Activated CD8-positive, alpha-beta memory T cell treated with anti-CD3 and anti-CD28 coated beads, Interleukin-2, amount 50 U/mL, for 1 hour (primary cell): Measurements from ENCODE around the gene RFT1.

ENCODE experiments used
- DNase-seq: peaks from one replicate; pipeline ENCODE4 v3.0.0-alpha.2; 2020; ENCODE audit errors: extremely low read depth

Gene RFT1

DNA sequence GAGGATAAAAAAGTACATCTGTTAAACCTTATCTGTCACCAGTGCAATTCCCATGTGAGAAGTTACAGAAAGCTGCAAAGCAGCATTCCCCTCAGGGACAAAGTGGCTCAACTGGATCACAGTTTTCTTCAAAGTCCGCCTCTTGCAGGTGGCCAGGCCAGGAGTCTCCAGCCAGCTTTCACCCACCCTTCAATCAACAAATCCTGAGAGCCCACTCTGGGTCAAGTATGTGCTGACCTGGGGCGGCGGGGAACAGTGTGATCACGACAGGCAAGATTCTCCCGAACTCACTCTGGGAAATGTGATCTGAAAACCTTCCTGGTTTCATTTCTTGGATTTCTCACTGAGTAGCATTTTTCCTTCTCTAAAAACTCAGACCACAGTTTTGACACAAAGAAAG lies 39.2 kb downstream of the RFT1 start:
- no peak for DNase-seq

GRCh38 chr3:53089511-53089910 lies 40.7 kb downstream of the RFT1 start:
- no peak for DNase-seq

DNA sequence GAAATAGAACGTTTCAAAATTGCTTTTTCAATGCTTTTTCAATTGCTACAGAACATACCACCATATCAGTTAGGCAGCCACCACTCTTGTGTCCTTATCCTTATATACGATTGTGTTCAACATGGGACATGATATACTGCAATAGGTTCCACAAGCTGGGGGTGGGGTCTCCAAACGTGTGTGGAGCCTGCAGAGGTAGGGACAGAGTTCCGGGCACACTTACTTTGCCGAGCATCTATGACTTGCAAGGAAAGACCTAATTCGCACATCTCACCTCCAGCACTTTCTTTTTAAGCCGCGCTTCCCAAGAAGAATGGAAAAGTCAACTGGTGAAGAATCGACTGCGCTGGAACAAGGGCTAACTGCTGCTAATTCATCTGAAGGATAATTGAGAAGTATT lies 44.8 kb downstream of the RFT1 start:
- DNase-seq = no peak

DNA sequence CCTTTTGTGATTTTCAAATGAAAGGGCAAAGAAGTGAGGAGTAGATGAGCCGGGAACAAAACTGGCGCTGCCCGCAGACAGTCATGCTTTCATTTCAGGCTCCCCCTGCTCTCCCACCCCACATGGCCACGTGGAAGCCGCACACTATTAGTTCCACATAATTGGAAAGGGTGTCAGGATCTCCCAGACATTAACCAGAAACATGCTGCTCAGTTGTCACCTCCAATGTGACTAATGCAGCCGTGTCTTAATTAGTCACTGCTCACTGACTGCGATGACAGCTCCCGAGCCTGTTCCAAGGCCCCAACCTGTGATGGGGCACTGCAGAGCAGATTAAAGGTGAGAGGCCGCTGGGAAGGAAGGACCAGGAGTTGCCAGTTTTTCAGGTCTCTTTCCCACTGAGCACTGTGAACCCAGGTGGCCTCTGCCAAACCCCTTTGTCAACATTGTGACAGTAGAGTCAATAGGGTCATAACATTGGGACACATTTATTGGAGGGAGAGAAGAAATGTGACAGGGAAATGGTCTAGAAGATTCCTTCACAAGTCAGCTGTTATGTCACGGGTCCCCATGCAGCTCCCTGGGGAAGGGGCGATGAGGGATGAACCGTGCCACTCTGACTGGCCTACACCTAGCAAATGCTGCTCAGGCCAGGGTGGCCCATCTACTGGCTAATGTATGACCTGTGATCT lies 45.8 kb downstream of the RFT1 start:
- no peak for DNase-seq

DNA sequence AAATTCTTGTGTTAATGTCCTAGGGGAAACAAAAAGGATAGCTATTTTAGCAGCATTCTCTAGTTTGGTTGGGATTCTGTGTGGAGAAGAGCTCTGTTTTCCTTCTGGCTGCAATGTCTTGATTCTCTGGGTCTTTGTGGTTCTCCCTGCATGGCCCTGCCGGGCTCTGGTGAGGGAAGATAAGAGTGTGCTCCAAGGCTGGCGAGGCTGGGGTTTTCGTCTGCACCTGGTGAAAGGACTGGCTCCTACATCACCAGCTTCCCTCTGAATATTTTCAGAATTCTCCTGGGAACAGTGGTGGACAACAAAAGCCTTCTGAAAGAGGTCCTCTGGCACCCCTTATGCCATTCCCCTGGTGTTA lies 46.3 kb downstream of the RFT1 start:
- no peak for DNase-seq

GRCh38 chr3:53083521-53083920 lies 46.7 kb downstream of the RFT1 start:
- no peak for DNase-seq

DNA sequence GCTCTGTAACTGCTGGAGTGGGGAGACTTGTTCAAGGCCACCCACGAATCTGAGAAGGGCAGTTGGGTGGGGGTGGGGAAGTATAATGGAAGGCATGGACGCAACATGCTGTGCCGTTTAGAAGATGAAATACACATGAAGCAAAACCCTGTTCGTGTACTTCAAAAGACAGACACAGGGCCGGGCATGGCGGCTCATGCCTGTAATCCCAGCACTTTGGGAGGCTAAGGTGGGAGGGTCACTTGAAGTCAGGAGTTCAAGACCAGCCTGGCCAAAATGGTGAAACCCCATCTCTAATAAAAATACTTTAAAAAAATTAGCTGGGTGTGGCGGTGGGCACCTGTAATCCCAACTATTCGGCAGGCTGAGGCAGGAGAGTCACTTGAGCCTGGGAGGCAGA lies 47.5 kb downstream of the RFT1 start:
- DNase-seq = no peak

GRCh38 chr3:53081318-53081717 lies 48.9 kb downstream of the RFT1 start:
- DNase-seq = no peak

DNA sequence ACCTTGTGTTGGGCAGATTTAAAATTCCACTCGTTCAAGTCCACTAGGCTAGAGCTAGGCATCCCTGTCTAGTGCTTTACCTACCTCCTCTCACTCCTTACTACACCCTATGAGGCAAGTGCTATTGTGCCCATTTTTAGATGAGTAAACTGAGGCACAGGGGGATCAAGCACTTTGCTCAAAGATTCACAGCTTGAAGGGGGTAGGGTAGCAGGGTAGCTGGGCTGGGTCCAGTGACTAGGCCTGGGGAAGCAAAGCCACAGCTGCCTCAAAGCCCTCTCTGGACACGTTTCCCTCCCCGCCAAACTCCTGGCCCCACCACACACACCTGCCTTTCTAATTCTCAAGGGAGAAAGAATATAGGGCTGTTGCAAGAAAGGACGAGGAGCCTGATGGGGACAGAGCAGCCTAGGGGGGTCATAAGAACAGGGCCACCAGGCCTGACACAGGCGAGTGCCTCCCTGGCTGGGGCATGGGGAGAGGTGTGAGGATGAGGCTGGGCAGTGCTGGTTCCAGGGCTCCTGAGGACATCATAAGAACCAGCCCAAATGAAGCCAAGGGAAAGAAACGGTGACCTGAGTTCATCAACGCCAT lies 49.5 kb downstream of the RFT1 start:
- DNase-seq = no peak

DNA sequence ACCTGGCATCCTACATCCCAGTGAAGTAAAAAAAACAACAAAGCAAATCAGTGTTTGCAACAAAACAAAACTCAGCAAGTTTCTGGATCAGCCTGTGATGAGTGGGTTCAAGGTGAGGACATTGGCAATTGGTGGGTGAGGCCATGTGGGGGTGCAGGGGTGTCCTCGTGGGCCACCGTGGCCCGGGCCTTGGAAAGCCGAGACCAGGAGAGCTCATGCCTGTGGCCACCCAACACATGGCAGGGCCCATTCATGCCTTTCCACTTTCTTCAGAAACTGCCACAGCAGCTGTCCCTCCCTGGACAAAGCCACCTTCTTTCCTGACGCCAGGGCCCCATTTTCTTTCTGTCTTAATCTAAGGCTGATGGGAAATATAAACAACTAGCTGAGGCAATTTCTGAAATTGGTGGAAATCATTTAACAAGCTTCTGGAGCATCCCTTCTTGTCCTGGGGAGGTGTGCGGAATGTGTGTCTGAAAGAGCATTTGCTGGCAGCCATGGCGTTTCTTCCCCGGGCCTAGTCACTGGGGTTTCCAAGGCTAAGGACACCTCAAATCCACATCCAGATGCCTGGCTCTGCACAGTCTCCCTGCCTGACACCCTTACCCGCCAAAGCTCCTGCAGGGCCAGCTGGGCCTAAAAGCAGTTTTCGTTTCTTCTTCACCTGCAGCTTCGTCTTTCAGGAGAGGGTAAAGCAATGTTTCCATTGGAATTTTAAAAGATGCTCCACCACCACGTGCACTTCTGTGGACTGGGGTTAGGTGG lies 50.3 kb downstream of the RFT1 start:
- DNase-seq = no peak

DNA sequence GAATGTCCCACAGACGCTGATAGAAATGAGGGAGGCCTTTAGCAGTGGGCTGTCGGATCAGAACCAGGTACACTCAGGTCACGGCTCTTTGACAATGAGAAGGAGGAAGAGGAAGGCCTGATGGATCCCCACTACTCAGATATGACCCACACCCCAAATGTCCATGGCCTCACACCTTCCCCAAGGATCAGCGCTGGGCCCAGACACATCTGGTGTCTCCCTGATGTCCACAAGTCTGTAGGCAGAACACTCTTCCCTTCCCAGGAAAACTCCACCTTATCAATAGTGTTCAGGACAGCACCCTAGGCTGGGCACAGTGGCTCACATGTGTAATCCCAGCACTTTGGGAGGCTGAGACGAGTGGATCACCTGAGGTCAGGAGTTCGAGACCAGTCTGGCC lies 51.1 kb downstream of the RFT1 start:
- no peak for DNase-seq

- no peak for DNase-seq
These were observed 51.6 kb downstream of the RFT1 start for GRCh38 chr3:53078656-53079055.

GRCh38 chr3:53077476-53078220 lies 52.6 kb downstream of the RFT1 start:
- DNase-seq = no peak

DNA sequence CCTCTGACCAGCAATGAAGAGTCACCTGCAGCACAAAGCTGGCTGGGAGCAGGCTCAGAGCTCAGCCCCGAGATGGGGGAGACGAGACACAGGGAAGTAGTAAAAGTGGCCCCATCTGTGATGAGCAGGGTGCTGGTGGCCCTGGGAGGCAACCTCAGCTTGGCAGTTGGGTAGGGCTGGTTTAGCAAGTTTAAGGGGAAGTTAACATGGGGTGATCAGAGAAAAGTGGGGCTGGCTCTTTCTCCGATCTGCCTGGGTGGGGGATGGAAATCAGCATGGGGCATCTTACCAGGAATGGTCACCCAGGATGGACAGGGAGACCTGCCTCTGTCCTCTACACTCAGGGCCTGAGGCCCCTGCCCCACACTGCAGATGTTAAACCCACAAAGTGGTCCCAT lies 54.5 kb downstream of the RFT1 start:
- no peak for DNase-seq

DNA sequence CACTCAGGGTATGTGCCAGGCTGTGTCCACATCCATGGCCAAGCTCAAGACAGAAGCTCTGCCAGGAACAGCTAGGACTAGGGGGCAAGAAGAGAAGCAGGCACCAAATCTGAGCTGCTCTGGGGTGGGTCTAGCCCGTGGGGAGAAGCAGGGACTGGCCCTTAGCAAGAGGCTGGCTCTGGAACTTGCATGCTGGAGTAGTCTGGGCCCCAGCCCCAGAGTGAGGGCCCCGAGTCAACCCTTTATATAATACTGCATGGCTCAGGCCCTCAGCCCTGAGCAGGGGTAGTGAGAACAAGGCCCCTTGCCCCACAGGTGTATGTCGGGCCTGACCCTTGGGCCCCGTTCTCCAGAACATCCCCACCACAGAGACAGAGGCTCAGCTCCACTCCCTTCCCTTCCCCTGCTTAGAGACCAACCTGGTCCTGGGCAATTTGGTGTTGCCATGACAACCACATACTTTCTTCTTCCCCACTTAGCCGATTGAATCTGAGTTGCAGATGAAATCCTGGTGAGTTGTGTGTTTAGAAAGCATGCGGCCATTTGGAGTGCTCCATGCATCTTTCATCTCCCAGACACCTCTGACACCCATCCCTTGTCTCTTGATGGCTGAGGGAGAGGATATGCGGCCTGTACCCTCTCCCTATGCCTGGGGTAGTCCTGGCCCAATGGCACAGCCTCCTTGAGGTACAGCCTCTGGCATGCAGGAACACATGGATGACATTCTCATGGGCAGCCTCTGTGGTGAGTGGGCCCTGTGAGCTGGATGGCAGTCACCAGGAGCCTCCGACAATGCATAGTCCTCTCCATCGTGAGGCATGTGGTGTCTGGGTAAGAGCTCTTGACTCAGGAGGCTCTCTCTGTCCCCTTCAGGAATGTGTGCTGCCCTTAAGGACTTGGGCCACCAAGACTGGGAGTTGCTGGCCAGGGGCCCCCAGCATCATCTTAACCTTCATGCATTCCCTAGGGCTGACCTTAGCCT lies 55.2 kb downstream of the RFT1 start:
- no peak for DNase-seq

- DNase-seq = no peak
These were observed 55.9 kb downstream of the RFT1 start for GRCh38 chr3:53074366-53074696.

DNA sequence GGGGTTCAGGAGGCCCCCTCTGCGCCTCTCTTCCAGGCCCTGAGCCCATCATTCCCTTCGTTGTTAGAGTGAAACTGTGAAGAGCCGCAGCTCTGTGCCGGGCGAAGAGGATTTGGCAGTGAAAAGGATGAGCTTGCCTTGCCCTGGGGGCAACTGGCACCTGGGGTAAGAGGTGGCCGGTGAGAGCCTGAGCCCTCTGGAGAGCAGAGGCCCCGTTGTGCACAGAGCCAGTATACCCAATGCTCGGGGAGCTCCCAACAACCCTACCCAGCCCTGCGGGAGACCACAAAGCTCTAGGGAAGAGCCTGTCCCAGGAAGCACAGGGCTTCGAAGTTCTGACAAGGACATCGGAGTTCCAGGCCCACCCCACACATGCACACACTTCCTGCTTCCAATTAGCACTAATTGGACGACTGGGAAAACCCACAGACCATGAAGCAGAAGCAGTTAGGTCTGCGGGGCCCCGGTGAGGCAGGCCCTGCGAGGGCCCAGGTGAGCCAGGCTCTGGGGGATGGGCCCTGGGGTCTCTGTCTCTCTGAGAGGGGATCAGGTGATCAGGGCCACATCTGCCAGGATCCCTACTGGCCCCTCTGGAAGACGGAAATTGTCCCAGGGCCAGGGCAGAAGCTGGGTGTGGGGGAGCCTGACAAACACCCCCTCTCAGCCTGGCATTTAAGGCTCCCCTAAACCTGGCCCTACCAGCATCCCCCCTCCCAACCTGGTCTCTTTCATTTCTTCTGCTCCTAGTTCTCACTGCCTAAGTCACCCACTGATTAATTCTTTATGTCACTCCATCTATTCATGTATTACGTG lies 56.5 kb downstream of the RFT1 start:
- no peak for DNase-seq

DNA sequence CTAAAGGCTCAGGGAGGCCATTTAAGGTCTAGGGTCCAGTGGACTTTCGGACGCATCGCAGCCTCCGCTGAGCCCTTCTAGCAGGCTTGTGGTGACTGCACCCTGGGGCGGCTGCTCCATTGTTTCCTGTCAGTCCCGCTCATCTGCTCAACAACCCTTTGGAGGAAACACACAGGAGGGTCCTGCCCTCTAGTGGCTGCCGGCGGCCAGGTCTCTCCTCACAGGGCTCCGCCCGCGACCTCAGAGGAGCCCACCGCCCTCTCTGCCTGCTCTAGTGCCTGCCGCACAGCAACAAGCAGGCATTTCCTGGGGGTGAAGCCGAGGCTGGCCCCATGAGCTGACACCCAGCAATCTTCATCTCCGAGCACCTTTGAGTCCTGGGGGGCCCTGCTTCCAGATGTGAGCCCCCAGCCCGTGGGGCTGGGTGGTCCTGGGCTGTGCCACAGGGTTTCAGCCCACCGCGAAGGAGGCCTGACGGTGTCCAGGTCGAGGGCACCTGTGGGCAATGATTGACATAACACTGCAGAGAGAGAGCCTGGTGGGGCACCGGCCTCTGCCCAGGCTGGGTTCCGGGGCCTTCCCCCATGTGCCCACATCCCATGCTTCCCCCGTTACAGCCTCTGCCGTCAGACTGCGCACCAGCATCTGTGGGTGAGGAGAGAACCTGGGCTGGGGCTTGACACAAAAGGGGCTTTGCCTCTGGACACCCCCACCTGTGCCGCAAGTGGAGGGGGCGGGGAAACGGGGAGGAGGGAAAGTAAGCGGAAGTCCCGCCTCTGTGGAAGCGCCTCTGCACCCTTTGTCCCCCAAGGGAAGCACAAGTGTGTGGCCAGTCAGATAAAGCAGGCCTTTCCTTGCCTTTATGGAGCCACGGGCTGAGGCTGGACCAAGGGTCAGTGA lies 57.3 kb downstream of the RFT1 start:
- DNase-seq = peak; percentile 65

DNA sequence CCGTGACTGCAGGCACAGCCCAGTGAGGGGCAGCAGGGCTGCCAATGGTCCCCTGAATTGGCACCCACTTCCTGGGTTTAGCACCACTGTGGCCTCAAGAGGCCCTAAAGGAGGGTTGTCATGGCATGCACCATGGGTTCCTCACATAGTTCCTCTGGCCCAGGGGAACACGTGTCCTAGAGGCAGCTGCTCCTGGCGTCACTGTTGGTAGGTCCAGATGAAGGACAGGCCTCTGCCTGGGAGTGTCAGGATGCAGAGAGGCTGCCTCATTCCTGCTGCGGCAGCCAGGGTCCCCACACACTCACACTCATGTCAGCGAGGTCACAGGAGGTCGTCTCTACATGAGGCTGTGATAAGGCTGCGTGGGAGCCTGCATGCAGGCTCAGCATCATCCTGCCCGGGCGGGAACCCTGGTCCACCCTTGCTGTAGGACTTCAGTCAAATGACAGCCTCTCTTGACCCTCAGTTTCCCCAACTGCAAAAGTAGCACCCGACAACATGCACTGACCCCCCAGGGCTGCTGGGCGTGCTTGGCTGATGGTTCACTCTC lies 58.3 kb downstream of the RFT1 start:
- DNase-seq = no peak
